HG02623 (cell line): ENCODE data around the gene HAS3.
"Not testable (repeated sequence)": the region's sequence is repeated elsewhere in the genome, so short reads cannot be mapped to it uniquely, and the experiment has no call there.

ENCODE experiments used
- ATAC-seq: cut with Tn5 transposase; IDR thresholded peaks from one replicate; pipeline ENCODE4 v1.9.1; 2021; ENCODE audit warnings: moderate library complexity; ENCODE audit not compliant: unreplicated experiment

HAS3 gene

DNA sequence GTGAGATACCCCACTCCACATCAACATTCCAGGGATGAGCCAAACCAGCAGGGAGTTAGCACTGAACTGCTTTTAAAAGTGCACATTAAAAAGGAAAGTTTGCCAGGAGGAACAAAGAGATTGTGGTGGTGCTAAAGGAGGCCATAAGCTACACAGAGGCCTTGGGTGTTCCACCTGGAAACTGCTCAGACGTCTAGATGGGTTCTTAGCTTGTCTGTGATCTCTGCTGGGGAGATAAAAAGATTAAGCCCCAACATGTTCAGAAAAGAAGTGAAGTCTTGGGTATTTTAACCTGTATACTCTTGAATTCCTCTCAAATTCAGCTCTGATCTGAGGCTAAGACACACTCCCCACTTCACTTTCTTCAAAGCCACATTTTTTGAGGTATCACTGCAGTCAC is 10.4 kb downstream of the HAS3 start:
- no peak for ATAC-seq

DNA sequence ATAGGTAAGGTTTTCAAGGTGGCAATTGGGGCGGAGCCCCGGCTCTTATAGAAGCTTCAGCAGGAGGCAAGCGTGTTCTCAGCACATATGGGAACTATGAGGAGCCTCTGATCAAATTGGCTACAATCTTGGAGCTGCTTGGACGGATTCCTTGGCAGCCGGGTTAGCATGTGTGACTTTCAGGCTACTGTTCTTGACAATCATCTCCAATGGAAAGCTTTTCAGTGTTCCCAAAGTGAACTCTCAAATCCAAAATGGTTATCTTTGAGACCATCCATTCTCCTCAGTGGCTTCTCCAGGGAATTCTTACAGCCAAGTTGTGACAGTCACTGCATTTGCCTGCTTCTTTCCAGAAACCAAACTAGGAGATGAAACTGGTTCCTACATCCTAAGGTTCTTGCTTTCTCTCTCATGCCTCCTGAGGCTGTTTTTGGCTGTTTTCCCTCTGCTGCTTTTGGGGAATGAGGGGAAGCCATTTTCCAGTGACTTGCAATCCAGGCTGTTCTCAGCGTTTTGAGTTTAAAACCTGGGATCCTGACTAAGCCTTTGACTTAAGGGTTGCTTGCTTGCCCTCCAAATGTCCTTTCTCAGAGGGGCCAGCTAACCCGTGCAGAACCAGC is 10.9 kb downstream of the HAS3 start:
- ATAC-seq: no peak

DNA sequence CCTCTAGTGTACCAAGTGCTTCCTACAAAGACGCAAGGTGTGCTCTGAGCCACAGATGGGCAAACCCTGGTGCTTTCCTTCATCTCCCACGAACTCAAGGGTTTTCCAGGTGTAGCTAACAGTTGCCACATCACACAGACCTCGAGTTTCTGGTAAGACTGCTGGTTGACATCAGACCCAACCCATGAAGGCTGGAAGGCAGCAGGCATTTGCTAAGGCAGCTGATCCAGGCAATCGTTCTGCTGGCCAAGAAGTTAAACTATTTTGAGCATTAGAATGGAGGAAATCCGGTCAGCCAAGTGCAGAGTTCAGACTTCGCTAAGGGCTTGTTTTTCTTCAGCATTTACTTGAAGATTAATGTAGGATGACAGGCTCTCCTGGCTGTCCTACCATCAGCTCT is 11.5 kb downstream of the HAS3 start:
- no peak for ATAC-seq

DNA sequence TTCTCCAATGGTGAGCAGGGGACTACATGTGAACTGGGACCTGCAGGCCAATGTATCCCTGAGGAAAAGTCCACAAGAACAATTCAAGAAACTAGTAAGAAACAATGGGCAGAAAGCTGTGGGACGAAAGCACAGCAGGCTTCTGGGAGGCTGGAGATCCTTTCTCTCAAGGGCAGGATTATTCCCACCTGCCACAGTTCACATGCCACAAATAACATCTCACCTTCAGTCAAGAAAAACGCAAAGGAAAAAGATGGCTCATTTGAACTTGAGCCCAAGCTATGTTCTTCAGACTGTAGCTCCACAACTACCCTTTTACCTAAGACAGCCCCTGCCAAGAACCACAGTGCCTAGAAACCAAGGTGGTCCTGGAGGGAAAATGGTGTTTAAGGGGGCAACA is 13.0 kb downstream of the HAS3 start:
- ATAC-seq: no peak

DNA sequence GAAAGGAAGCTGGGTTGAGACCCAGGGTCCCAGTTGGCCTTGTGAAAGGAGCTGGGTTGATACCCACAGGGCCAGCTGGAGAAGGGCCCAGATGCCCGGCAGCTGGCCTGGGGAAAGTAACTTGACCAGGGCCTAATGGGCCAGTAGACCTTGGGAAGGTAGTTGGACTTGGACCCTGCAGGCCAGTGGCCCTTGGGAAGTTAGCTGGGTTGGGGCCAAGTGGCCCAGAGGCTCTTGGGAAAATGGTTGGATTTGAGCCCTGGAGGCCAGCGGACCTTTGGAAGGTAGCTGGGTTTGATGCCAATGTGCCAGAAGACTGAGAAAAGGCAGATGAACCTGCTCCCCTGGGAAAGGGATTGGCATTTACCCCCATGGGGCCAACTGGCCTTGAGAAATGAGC is 13.5 kb downstream of the HAS3 start:
- no peak for ATAC-seq

DNA sequence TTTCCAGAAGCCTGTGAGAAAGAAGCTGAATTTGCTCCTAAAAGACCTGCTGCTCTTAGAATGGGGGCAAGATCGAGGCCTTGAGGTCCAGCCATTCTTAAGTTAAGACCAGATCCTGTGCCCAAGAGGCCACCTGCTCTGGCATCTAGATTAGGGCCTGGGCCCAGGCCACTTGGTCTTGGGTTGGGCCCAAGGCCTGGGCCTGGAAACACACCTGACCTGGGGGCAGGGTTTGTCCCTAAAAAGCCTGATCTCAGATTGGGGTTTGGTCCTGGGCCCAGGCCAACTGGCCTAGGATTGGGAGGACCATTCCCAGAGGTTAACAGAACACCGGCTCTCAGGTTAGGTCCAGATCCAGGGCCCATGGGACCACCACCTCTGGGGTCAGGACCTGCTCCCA is 14.1 kb downstream of the HAS3 start:
- ATAC-seq: no peak

DNA sequence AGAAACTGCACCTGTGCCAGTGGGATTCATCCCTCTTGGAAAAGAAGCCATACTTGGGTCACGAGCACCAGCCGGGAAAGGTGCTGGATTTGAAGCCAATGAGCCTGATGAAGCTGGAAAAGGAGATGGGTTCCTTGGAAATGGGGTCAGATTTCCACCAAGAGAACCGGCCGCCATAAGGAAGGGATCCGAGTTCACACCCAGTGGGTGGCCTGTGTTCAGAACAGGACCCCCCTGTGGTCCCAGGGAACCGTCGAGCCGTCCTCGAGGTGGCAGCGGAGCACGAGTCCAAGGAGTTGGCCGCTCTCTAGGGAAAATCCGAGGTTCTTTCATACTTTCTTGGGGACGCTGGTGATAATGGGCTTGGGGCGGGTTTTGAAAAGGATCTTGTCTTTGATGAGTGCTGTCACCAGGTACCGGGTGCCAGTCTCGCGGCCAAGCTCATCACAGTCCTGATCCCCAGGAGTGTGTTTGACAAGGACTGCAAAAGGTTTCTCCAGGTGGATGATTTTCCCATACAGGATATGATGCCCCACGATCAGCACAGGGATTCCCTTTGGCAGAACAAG is 14.7 kb downstream of the HAS3 start:
- ATAC-seq: no peak

DNA sequence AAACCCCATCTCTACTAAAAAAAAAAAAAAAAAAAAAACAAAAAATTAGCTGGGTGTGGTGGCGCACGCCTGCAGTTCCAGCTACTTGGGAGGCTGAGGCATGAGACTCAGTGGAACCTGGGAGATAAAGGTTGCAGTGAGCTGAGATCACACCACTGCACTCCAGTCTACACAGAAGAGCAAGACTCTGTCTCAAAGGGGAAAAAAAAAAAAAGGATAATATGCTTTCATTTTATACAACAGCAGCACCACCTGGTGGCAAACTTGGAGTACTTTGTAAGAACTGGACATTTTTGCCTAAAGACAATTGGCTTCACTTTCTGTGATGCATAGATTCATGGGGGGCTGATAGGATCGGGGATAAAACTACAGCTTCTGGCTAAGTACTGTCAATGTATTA is 18.5 kb downstream of the HAS3 start:
- ATAC-seq: no peak

DNA sequence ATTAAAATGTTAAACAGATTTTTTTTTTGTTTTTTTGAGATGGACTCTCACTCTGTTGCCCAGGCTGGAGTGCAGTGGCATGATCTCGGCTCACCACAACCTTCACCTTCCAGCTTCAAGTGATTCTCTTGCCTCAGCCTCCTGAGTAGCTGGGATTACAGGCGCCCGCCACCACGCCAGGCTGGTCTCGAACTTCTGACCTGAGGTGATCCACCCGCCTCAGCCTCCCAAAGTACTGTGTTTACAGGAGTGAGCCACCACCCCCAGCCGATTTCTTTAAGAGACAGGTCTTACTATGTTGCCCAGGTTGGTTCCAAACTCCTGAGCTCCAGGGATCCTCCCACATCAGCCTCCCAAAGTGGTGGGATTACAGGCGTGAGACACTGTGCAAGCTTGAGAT is 19.0 kb downstream of the HAS3 start:
- ATAC-seq: not testable (repeated sequence)

DNA sequence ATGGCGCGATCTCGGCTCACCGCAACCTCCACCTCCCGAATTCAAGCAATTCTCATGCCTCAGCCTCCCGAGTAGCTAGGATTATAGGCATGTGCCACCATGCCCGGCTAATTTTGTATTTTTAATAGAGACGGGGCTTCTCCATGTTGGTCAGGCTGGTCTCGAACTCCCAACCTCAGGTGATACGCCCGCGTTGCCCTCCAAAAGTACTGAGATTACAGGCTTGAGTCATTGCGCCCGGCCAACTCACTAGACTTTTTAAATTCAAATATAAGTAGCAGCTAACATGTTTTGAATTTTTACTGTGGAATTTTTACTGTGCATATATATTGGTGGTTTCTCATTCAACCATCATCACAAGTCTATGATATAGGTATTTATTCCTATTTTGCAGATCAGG is 19.5 kb downstream of the HAS3 start:
- ATAC-seq: not testable (repeated sequence)

DNA sequence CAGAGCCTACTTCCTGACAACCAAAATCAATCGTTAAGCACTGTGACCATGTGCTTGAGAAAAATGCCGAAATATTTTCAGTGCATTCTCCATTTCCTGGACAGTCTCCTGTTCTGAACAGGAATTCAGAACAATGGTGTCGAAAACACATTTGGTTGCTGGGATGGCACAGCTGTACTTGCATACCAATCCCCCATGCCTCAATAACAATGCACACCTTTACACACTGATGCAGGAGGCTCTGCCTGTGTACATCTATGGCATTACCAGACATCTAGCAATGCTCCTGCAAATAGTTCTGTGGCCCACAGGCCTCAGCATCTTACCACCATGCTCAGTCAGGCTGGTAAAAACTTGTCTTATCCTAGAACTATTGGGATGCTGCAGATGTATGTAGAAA is 20.8 kb downstream of the HAS3 start:
- no peak for ATAC-seq

DNA sequence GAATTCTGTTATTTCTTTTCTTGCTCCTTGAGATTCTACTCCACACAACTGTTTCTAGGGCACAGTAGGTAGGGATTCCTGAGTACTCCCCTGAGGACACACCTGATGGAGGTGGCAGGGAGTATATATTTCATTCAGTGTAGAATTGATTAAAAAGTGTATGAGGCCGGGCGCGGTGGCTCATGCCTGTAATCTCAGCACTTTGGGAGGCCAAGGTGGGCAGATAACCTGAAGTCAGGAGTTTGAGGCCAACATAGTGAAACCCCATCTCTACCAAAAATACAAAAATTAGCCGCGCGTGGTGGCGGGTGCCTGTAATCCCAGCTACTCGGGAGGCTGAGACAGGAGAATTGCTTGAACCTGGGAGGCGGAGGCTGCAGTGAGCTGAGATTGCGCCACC is 21.3 kb downstream of the HAS3 start:
- ATAC-seq: not testable (repeated sequence)

DNA sequence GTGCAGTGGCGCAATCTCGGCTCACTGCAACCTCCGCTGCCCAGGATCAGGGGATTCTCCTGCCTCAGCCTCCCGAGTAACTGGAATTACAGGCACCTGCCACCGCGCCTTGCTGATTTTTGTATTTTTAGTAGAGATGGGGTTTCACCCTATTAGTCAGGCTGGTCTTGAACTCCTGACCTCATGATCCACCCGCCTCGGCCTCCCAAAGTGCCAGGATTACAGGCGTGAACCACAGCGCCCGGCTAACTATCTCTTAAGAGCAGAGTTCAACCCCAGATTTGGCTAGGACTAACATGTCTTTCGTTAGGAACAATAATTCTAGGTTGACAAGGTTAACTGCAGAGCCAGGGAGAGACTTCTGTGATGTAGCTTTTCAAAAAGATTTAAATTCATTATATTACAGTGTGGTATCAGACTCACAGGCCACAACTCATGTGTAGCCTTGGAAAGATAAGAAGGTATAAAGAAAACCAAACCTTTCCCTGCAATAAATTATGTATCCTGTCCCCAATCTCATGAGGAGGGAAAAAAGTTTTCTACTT is 22.6 kb downstream of the HAS3 start:
- no peak for ATAC-seq

DNA sequence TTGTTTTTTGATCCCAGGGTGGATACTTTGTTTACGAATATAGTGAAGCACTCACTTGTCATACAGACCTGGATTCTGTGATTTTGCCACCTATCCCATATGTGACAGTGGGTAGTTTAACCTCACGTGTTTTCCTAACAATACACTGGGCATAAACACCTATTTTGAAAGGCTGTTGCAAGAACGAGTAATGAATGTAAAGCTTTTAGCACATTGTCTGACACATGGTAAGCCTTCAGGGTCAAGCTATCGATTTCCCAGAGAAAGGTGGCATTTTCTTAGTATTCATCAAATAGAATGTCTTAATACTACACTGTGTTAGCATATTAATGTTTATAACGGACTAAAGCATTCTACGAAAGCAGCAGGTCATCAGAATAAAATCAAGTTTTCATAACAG is 25.0 kb downstream of the HAS3 start:
- no peak for ATAC-seq

DNA sequence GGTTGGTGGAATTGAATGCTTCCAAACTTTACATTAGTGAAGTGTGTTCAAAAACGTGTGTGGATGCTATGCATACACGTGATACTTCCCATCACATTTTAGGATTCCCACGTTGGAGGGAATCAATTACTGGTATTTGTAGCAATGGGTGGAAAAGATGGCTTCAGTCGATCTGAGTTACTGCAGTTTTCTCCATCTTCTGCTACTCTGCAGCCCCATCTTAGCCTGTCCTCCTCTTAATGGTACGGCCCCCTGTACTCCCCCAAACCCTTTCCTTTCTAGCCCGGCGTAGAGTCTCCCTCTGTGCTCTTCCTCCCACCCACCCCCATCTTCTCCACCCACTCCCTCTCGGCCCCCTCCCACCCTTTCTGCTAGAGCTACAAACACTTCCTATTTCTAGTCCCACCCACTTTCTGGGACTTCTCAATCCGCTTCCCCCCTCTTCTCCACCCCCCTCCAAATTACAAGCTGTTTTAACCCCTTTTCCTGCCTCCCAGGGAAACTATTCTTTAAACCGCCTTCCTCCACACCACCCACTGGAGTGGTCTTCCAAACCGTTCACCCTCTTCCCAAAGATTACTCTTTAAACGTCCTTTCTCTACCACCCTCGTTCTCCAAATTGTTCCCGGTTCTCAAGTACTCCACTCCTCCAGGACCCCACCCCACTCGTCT is 25.9 kb downstream of the HAS3 start:
- ATAC-seq: no peak

DNA sequence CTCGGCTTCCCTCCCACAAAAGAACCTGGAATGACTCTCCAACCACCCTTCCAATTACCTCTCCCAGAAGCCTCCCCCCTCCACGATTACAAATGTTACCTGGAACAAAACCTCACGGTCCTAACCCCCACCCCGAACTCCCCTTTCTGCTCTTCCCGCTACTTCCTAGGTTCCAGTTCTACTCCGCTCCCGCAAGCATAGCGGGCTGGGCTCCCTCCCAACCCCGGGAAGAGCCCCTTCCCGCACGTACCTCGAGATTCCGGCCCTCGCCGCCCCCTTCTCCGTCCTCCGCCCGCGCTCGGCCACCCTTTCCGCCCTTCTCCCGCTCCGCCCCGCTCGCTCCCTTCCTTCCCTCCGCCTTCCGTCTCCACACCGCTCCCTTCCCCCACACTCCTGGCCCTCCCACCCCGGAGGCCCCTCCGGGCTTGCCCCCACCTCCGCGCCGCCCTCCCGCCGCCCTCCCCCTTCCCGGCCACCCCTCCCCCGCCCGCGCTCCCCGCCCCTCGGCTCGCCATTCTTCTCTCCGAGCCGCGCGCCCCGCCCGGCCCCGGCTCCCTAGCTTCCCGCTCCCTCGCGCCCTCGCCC is 26.5 kb downstream of the HAS3 start:
- ATAC-seq: peak; percentile 42

DNA sequence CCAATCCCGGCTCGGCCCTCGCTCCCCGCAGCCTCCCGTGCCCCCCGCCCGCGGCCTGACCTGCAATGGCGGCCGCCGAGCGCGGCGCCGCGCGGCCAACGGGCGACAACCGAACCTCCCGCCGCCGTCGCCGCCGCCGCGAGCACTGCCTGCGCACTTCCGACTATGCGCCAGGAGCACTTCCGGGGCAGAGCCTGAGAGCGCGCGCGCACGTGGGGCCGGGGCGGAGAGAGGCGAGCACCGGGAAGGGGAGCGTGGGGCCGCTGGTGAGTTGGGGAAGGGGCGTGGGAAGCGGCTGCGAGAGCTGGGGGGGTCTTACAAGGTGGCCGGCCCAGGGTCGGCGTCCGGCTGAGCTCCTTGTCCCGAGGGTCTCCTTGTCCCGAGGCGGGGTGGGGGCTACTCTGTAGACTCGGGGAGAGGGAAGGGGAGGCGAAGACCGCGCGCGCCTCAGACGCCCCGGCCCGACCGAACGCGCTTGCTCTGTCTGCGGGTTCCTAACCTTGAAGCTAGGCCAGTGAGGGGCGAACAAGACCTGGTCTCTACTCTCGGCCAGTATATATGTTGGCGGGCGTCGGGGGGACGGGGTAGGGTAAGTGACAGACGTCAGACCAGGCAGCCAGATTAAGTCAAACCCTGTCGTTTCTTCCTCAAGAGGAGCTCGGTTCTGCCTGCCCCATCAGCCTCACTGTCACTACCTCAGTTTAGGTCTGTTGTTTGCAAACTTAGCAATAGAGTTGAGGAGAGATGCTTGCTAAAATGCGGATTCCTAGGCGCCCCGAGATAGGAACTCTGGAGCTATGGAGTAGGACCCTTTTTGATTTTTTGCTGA is 27.2 kb downstream of the HAS3 start, which contains the start of the genes CHTF8 and UTP4:
Gene CHTF8, minus strand, starts transcription at position 165 of the 829 bp plus-strand sequence. CDS start 11,130 bp downstream, outside the sequence.
Gene UTP4, plus strand, starts transcription at position 226 of the 829 bp plus-strand sequence. CDS start 811 bp downstream, outside the sequence.
- peak; percentile 82 for ATAC-seq

DNA sequence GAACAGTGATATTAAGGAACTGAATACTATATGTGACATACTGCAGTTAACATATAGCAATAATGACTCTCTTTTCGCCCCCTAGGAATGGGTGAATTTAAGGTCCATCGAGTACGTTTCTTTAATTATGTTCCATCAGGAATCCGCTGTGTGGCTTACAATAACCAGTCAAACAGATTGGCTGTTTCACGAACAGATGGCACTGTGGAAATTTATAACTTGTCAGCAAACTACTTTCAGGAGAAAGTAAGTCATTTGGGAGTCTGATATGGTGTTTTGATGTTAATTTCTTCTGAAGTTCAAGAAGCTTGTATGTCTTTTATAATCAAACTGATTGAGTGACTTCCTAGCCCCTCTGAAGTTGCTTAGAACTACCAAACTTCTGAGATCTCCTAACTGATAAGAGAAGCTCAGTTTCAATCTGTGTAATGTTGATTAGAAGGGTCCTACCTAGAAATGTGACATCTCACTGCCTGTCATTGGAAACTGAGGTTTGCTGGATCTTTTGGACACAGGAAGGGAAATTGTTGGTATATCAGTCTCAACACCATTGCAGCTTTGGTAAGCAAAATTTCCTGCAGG is 28.0 kb downstream of the HAS3 start:
- no peak for ATAC-seq

DNA sequence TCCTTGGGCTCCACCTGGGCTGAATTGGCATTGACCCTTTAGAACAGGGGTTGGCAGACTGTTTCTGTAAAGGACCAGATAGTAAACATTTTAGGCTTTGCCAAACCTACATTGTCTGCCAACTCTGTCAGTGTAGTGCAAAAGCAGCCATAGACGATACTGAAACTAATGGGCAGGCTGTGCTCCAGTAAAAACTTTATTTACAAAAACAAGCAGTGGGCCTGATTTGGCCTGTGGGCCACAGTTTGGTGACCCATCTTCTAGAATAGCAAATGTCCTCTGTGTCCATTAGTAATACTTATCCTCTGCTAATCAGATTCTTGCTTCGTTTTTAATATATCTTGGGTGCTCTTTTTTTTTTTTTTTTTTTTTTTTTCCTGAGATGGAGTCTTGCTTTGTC is 33.2 kb downstream of the HAS3 start:
- no peak for ATAC-seq

DNA sequence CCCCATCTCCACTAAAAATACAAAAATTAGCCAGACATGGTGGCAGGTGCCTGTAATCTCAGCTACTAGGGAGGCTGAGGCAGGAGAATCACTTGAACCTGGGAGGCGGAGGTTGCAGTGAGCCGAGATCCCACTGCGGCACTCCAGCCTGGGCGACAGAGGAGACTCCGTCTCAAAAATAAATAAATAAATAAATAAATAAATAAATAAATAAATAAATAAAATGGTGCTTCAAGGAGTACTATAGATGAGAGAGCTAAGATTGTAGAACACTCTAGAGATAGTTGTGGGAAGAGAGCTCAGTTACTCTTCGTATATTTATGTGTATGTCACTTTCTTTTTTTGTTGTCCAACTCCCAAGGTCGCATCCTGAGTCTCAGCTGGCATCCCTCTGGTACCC is 34.0 kb downstream of the HAS3 start:
- not testable (repeated sequence) for ATAC-seq
